Epithelial cell of esophagus (primary cell): Measurements from ENCODE around the gene BRD9.

Experiments used
- DNase-seq: peaks from one replicate; pipeline ENCODE4 v3.0.0; 2010; ENCODE audit warnings: low read depth
- H3K4me3 ChIP-seq: 2 replicates; pipeline ENCODE4 v1.5.1; 2011; ENCODE audit warnings: mild to moderate bottlenecking, low read length, control low read depth
- TF ChIP-seq, protein P1 (sequence below): IDR thresholded peaks from 2 replicates; pipeline ENCODE4 v1.5.1; 2011; ENCODE audit warnings: low read depth, mild to moderate bottlenecking, low read length, control low read depth, inconsistent platforms; ENCODE audit not compliant: insufficient read depth; ENCODE audit errors: missing control alignments

The BRD9 gene

GRCh38 chr5:907366-907910 lies 14.8 kb upstream of the BRD9 start:
- H3K4me3 ChIP-seq, result no peak overlapping the region
- no peak for DNase-seq
- TF ChIP-seq, protein P1, sequence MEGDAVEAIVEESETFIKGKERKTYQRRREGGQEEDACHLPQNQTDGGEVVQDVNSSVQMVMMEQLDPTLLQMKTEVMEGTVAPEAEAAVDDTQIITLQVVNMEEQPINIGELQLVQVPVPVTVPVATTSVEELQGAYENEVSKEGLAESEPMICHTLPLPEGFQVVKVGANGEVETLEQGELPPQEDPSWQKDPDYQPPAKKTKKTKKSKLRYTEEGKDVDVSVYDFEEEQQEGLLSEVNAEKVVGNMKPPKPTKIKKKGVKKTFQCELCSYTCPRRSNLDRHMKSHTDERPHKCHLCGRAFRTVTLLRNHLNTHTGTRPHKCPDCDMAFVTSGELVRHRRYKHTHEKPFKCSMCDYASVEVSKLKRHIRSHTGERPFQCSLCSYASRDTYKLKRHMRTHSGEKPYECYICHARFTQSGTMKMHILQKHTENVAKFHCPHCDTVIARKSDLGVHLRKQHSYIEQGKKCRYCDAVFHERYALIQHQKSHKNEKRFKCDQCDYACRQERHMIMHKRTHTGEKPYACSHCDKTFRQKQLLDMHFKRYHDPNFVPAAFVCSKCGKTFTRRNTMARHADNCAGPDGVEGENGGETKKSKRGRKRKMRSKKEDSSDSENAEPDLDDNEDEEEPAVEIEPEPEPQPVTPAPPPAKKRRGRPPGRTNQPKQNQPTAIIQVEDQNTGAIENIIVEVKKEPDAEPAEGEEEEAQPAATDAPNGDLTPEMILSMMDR, result no peak

DNA sequence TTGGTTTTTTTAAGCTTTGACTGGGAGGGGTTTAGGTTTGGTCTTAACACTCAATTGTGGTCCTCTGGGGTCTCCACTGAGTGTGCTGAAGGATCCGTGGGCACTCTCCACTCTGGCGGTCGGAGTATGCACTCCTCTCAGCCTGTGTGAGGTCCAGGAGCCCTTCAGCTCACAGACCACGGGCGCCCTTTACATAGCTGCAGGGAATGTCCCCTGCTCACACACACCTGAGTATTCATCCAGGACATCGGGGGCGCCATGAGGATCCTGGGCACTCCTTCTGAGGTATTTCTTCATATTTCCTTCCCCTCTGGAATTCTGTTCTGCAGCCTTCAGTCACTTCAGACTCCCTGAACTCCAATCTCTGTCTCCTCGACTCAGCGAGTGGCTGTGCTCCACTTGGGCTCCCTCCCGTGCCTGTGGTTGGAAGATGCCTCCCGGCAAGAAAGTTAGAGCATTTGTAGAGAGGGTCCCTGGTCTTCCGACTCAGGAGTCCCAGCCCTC lies 12.6 kb upstream of the BRD9 start:
- no peak overlapping the region for H3K4me3 ChIP-seq
- TF ChIP-seq, protein P1, result no peak
- DNase-seq, result no peak

DNA sequence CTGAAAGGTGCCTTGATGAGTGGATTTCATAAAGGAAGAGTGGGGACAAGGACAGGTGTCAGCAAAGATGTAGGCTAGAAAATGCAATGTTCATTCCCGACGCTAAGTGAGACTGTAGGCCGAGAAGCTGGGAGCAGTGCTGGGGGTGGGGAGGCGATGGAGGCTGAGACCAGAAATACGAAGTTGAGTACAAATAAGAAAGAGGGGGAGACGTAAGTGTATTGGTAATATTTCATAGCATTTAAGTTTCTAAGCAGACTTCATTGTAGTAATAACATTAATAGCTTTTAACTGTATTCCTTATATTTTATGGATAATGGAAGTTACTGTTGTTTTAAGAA lies 11.1 kb upstream of the BRD9 start:
- no peak for DNase-seq
- H3K4me3 ChIP-seq, result no peak overlapping the region
- TF ChIP-seq, protein P1, result no peak

DNA sequence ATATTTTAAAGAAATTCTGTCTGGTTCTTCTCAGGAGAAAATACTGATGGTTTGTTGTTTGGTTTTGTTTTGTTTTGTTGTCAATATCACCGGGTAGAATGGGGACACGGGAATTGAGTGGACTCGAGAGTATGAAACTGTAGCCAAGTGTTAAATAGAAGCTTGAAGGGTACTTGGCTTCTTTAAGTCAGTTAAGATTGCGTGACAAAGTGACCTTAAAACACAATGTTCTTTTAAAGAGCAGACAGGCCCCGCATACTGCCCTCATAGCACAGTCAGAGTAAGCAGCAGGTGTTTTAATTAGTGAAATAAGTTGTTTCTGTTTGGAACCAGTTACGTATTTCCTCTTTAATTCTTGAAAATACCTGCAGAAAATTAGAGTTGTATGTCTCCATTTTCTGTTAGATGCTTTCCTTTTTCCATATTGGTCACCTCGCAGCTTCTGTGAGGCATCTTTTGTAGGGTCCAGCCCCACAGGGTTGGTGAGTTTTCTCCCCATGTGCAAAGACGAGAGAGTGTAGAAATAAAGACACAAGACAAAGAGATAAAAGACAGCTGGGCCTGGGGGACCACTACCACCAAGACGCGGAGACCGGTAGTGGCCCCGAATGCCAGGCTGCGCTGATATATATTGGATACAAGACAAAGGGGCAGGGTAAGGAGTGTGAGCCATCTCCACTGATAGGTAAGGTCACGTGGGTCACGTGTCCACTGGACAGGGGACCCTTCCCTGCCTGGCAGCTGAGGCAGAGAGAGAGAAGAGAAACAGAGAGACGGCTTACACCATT lies 9.7 kb upstream of the BRD9 start:
- no peak for DNase-seq
- no peak overlapping the region for H3K4me3 ChIP-seq
- TF ChIP-seq, protein P1, result no peak

GRCh38 chr5:900781-901180 lies 8.2 kb upstream of the BRD9 start:
- no peak for DNase-seq
- TF ChIP-seq, protein P1, result no peak
- no peak overlapping the region for H3K4me3 ChIP-seq

- H3K4me3 ChIP-seq, result peak overlapping the region; percentile 98
- TF ChIP-seq, protein P1, result no peak
Observed at GRCh38 chr5:893711-894110, 1.1 kb upstream of the BRD9 start.

DNA sequence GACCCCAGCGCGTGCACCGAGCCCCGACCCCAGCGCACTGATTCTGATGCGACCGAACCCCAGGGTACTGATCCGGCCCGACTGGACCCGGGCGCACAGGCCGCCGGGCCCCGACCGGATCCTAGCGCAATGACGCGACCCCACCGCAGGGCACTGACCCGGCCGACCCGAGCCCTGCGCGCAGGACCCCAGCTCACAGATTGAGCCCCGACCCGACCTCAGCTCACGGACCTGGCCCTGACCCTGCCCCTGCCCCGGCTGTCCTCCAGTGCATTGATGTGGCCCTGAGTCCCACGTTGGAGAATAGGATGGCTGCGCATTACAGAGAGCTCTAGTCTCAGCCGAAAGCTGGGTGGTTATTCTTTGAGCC lies 521 bp upstream of the BRD9 start:
- TF ChIP-seq, protein P1, result no peak
- peak overlapping the region; percentile 98 for H3K4me3 ChIP-seq
- no peak for DNase-seq

More at GRCh38 chr5:893711-894110, 1.1 kb upstream of the BRD9 start:
- no peak for DNase-seq
